GM12872 (cell line): ENCODE data around the gene EVPL.

ENCODE experiments used
- TF ChIP-seq, protein P1 (sequence below): IDR thresholded peaks from 3 replicates; pipeline ENCODE4 v1.5.1; 2011; ENCODE audit warnings: low read depth, mild to moderate bottlenecking, low read length, moderate library complexity; ENCODE audit not compliant: insufficient read depth

Gene EVPL

DNA sequence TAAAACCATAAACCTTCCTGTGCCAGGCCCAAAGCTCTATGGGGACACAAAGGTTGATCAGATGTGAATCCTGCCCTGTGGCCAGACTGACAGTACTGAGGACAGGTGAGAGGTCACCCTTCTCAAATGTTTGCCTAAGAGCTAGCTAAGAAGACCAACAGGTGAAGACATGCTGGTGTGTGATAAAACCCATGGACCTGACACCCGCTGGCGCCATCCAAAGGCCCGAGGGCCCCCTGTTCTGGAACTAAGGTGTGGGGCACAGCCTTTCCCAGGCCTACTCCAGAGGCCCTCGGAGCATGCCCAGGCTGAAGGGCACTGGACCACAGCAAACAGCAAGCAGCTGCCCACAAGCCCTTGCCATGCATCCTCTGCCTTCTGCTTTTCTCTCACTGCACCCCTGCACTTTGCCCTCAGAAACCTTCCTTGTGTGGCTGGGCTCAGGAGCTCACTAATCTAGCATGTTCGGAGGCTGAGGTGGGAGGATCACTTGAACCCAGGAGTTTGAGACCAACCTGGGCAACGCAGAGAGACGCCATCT is 31.7 kb downstream of the EVPL start:
- TF ChIP-seq, protein P1, sequence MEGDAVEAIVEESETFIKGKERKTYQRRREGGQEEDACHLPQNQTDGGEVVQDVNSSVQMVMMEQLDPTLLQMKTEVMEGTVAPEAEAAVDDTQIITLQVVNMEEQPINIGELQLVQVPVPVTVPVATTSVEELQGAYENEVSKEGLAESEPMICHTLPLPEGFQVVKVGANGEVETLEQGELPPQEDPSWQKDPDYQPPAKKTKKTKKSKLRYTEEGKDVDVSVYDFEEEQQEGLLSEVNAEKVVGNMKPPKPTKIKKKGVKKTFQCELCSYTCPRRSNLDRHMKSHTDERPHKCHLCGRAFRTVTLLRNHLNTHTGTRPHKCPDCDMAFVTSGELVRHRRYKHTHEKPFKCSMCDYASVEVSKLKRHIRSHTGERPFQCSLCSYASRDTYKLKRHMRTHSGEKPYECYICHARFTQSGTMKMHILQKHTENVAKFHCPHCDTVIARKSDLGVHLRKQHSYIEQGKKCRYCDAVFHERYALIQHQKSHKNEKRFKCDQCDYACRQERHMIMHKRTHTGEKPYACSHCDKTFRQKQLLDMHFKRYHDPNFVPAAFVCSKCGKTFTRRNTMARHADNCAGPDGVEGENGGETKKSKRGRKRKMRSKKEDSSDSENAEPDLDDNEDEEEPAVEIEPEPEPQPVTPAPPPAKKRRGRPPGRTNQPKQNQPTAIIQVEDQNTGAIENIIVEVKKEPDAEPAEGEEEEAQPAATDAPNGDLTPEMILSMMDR, result no peak

DNA sequence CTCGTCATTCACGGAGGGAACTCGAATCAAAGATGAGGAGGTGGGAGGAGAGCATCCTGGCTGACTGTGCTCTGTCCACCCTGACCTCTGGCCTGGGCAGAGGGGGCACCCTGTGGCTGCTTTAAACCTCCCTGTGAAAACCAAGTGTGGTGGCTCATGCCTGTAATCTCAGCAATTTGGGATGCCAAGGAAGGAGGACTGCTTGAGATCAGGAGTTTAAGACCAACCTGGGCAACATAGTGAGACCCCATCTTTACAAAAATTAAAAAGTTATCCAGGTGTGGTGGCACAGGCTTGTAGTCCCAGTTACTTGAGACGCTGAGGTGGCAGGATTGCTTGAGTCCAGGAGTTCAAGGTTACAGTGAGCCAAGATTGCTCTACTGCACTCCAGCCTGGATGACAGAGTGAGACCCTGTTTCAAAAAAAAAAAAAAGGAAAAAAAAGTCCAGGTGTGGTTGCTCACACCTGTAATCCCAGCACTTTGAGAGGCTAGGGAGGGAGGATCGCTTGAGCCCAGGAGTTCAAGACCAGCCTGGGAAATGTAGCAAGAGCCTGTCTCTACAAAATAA is 32.2 kb downstream of the EVPL start:
- TF ChIP-seq, protein P1, result no peak

DNA sequence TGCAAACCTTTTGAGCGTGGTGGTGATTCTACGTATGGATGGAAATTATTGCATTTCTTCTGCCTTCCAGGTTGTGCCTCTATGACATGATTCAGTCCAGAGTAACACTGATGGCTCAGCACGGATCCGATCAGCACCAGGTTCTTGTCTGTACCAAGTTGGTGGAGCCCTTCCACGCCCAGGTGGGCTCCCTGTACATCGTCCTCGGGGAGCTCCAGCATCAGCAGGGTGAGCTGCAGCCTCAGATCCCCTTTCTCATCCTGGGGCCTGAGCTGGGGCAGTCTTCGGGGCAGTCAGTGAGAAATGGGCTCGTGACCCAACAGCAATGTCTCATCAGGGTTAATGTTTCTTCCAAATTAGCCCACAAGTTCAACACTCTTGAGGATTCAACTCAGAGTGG is 35.7 kb downstream of the EVPL start:
- TF ChIP-seq, protein P1, result no peak

DNA sequence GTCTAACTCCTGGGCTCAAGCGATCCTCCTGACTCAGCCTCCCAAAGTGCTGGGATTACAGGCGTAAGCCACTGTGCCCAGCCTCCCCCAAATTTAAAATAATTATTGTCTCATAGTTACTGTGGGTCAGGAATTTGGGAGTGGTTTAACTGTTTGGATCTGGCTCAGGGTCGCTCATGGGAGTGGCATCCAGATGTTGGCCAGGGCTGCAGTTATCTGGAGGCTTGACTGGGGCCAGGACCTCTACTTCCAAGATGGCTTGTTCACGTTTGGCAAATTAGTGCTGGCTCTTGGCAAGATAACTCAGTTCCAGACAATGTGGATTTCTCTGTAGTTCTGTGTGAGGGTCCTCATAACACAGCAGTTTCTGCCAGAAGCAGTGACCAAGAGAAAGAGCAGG is 40.1 kb downstream of the EVPL start:
- TF ChIP-seq, protein P1, result no peak

DNA sequence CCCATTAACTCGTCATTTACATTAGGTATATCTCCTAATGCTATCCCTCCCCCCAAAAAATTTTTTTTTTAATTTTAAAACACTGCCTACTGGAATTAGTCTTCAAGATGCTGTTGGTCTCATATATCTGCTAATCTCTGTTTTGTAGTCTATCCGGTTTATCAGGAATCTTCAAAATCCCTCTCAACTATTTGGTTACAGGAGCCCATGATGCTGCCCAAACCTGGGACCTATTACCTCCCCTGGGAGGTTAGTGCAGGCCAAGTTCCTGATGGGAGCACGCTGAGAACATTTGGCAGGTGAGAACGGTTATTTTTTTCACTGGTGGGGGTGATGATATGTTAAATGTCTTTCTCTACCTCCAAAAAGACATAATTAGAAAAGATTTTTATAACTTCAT is 41.1 kb downstream of the EVPL start:
- TF ChIP-seq, protein P1, result no peak

DNA sequence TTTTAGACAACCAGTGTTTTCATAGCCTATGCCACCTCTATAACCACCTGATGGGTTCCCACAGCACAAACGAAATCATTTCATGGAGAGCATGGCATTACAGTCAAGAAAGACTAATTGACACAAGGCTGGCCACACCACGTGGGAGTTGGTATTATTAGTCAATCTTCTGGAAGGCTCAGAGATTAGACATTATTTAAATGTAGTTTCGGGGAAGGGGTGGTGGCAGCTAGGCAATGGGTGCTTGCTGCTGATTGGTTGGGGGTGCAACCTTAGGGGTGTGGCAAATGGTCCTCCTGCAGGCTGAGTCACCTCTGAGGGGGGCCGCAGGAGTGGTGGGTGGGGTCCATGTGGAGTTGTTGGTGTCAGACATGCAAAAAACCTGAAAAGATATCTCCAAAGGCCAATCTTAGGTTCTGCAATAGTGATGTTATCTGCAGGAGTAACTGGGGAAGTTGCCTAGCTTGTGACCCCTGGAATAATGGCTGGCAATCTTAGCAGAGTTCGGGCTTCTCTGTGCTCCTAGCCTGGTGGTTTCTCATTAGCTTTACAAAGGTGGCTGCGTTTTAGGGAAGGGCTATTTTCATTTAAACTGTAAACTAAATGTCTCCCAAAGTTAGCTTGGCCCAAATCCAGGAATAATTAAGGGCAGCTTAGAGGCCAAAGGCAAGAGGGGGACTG is 43.5 kb downstream of the EVPL start:
- TF ChIP-seq, protein P1, result no peak

DNA sequence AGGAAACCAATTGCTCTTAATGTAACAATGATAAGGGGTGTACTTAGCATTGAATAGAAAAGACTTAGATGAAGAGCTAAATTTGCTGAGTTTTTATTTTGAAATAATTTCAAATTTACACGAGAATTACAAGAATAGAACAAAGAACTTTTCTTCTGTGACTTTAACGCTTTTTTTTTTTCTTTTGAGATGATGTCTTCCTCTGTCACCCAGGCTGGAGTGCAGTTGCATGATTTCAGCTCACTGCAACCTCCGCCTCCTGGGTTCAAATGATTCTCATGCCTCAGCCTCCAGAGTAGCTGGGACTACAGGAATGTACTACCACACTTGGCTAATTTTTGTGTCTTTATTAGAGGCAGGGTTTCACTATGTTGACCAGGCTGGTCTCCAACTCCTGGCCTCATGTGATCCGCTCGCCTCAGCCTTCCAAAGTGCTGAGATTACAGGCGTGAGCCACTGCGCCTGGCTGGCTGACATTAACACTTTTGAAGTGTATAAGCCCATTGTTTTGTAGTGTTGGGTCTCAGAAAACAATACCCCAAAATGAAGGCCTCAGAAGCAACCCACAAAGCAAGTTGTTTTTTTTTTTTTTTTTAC is 46.0 kb downstream of the EVPL start:
- TF ChIP-seq, protein P1, result no peak
